ENCODE results near the gene LGALS7.

GRCh38 chr19:38744874-38745273, 28.4 kb downstream of the LGALS7 start:
- TF ChIP-seq POLR2AphosphoS5 (IDR thresholded peaks at IDR 0.05; ENCODE audit: low read depth, low read length) (no peak), POLR2A (IDR thresholded peaks at IDR 0.05; ENCODE audit: low read depth, low read length) (no peak), TAF1 (IDR thresholded peaks at IDR 0.05; ENCODE audit: borderline replicate concordance, low read depth, low read length) (no peak)
